SK-N-SH treated with all-trans-retinoic acid at 6 μM for 48 hours (cell line): ENCODE data around the gene UBR3.
"Not testable (repeated sequence)": the region's sequence is repeated elsewhere in the genome, so short reads cannot be mapped to it uniquely, and the experiment has no call there.

Experiments used
- ATAC-seq: fragments of 200-7000 bp; cut with Tn5 transposase; 3 replicates; pipeline ENCODE4 v1.9.1; 2020; ENCODE audit warnings: mild to moderate bottlenecking, moderate library complexity
- ARNTL ChIP-seq: fragments of 450-650 bp; formaldehyde crosslinking; IDR thresholded peaks from 2 replicates; pipeline ENCODE4 v1.5.0; 2020; ENCODE audit warnings: low read depth, mild to moderate bottlenecking, moderate library complexity, borderline replicate concordance
- BACH2 ChIP-seq: fragments of 250-450 bp; sonication (Bioruptor Pico); IDR thresholded peaks from 2 replicates; pipeline ENCODE4 v1.9.0; 2021; ENCODE audit warnings: mild to moderate bottlenecking, borderline replicate concordance
- CREB5 ChIP-seq: fragments of 250-450 bp; sonication (Bioruptor Pico); IDR thresholded peaks from 2 replicates; pipeline ENCODE4 v1.5.1; 2020; ENCODE audit warnings: low read depth, mild to moderate bottlenecking, moderate library complexity
- CSDC2 ChIP-seq: fragments of 250-450 bp; sonication (Bioruptor Pico); IDR thresholded peaks from 2 replicates; pipeline ENCODE4 v1.5.0; 2020; ENCODE audit warnings: mild to moderate bottlenecking, moderate library complexity
- CSRNP3 ChIP-seq: fragments of 250-450 bp; sonication (Bioruptor Pico); IDR thresholded peaks from 2 replicates; pipeline ENCODE4 v1.5.1; 2021; ENCODE audit warnings: mild to moderate bottlenecking, moderate library complexity
- ISL1 ChIP-seq: fragments of 250-450 bp; sonication (Bioruptor Pico); IDR thresholded peaks from 2 replicates; pipeline ENCODE4 v2.1.2; 2022; ENCODE audit warnings: mild to moderate bottlenecking, moderate library complexity
- PATZ1 ChIP-seq: fragments of 250-450 bp; sonication (Bioruptor Pico); IDR thresholded peaks from 2 replicates; pipeline ENCODE4 v1.8.0; 2020; ENCODE audit warnings: mild to moderate bottlenecking, moderate library complexity, borderline replicate concordance
- POU6F1 ChIP-seq: fragments of 250-450 bp; sonication (Bioruptor Pico); IDR thresholded peaks from 2 replicates; pipeline ENCODE4 v1.8.0; 2021; ENCODE audit warnings: low read depth, mild to moderate bottlenecking, moderate library complexity, borderline replicate concordance
- RARB ChIP-seq: fragments of 250-450 bp; sonication (Bioruptor Pico); IDR thresholded peaks from 2 replicates; pipeline ENCODE4 v1.8.0; 2021; ENCODE audit warnings: mild to moderate bottlenecking, moderate library complexity
- TCF4 ChIP-seq: fragments of 250-450 bp; sonication (Bioruptor Pico); IDR thresholded peaks from 2 replicates; pipeline ENCODE4 v1.8.0; 2021; ENCODE audit warnings: mild to moderate bottlenecking, moderate library complexity, borderline replicate concordance
- TSHZ2 ChIP-seq: fragments of 250-450 bp; sonication (Bioruptor Pico); IDR thresholded peaks from 2 replicates; pipeline ENCODE4 v1.5.0; 2020; ENCODE audit warnings: mild to moderate bottlenecking, moderate library complexity
- ZC3H10 ChIP-seq: fragments of 250-450 bp; sonication (Bioruptor Pico); IDR thresholded peaks from 2 replicates; pipeline ENCODE4 v1.5.1; 2021; ENCODE audit warnings: mild to moderate bottlenecking, moderate library complexity
- ZFP3 ChIP-seq: fragments of 250-450 bp; sonication (Bioruptor Pico); IDR thresholded peaks from 2 replicates; pipeline ENCODE4 v1.5.0; 2020; ENCODE audit warnings: mild to moderate bottlenecking, moderate library complexity
- ZNF565 ChIP-seq: fragments of 450-650 bp; formaldehyde crosslinking; conservative IDR thresholded peaks from 2 replicates; pipeline ENCODE4 v1.5.0; 2020; ENCODE audit warnings: low read depth, mild to moderate bottlenecking, moderate library complexity
- ZNF70 ChIP-seq: fragments of 450-650 bp; formaldehyde crosslinking; IDR thresholded peaks from 2 replicates; pipeline ENCODE4 v1.5.0; 2020; ENCODE audit warnings: mild to moderate bottlenecking, moderate library complexity
- ZNF8 ChIP-seq: fragments of 450-650 bp; formaldehyde crosslinking; IDR thresholded peaks from 2 replicates; pipeline ENCODE4 v1.5.0; 2020; ENCODE audit warnings: mild to moderate bottlenecking, moderate library complexity

UBR3 gene

GRCh38 chr2:170118641-170119040 is 291.4 kb downstream of the UBR3 start:
- TF ChIP-seq POU6F1 (CRISPR knock-in tag) (no peak), ISL1 (CRISPR knock-in tag) (no peak), ZC3H10 (no peak)
- TF ChIP-seq, all 23 proteins: peak for 0
- no peak for ATAC-seq

GRCh38 chr2:170119326-170119725 is 292.1 kb downstream of the UBR3 start:
- ATAC-seq = not testable (repeated sequence)

GRCh38 chr2:170121689-170122088 is 294.4 kb downstream of the UBR3 start:
- TF ChIP-seq ZNF565 (no peak), PATZ1 (no peak), CSRNP3 (CRISPR knock-in tag) (no peak), POU6F1 (CRISPR knock-in tag) (no peak), TCF4 (CRISPR knock-in tag) (no peak), ISL1 (CRISPR knock-in tag) (no peak)
- TF ChIP-seq, all 23 proteins: peak for 0
- ATAC-seq = no peak

GRCh38 chr2:170122883-170123547 is 295.8 kb downstream of the UBR3 start:
- ATAC-seq = peak; percentile 60

More at GRCh38 chr2:170122883-170123547, 295.8 kb downstream of the UBR3 start:
- TF ChIP-seq PATZ1 = no peak
- TF ChIP-seq ZNF70 (CRISPR knock-in tag) = no peak
- TF ChIP-seq ARNTL = no peak
- no peak for TF ChIP-seq ZNF8 (CRISPR knock-in tag)
- no peak for TF ChIP-seq RARB (CRISPR knock-in tag)
- TF ChIP-seq ZNF565 = no peak
- no peak for TF ChIP-seq TCF4 (CRISPR knock-in tag)
- no peak for TF ChIP-seq CSDC2 (CRISPR knock-in tag)
- no peak for TF ChIP-seq TSHZ2 (CRISPR knock-in tag)
- no peak for TF ChIP-seq ISL1 (CRISPR knock-in tag)
- no peak for TF ChIP-seq CREB5 (CRISPR knock-in tag)
- no peak for TF ChIP-seq ZC3H10
- TF ChIP-seq BACH2 (CRISPR knock-in tag) = no peak
- TF ChIP-seq ZFP3 (CRISPR knock-in tag) = no peak
- TF ChIP-seq, all 23 proteins: peak for 0
